HTERT RPE-1 (cell line): ENCODE results near the gene PRLH.

Experiments
- in situ Hi-C: fragments of 300-500 bp; cut with MboI; formaldehyde crosslinking; loops from 4 replicates; pipeline ENCODE4 v1.14.3; 2020; ENCODE audit warnings: low sequenced_read_pairs

PRLH gene

DNA sequence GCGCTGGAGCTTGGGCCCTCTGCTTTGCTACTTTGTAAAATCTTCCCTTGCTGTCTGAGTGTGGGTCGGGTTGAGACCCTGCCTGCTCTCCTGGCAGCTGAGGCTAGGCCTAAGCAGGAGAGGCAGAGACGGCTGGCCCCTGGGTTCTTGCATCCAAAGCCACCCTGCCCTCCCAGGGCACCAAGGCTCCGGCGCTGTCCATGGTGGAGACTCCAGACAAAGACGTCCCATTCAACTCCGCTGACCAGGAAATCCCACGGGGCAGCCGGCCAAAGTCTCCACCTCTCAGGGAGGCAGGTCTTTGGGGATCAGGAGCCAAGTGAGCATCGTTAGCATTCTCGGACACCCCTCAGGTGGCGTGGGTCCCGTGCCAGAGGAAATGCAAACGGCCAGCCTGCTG lies 2.6 kb upstream of the PRLH start:
- in situ Hi-C loops = no loop called here

DNA sequence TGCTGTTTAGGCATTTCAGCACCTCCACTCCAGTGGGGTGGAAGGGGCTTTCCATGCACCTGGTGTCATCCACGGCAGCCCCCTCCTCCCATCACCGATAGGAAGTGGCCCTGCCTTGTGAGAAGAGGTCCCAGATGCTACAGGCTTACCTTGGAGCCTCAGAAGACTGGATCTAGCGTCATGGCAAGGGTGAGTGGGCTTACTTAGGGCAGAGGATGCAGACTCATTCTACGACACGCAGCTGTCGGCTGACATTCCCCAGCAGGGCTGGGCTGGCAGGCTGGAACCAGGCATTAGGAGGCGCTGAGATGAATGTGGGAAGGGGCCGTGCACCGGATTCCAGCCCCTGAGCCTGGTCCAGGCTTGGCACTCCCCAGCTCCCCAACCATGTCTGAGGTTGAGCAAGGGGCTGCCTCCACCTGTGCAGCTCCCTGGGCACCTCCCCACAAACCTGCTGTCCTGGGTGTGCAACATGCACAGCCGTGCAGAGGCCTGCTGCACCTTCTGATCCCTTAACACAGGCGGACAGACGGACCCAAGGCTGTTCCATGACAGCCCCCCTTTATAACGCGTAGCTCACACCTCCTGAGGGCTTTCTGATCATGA lies 1.7 kb upstream of the PRLH start:
- in situ Hi-C loops = no loop called here

DNA sequence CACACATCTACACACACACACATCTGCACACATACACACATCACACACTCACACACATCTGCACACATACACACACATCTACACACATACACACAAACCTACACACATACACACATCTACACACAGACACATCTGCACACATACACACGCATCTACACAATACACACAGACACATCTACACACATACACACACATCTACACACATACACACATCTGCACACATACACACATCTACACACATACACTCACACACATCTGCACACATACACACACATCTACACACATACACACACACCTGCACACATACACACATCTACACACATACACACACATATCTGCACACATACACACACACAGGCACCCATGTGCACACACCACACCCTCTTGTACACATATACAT lies 400 bp upstream of the PRLH start:
- in situ Hi-C loops = no loop called here

- in situ Hi-C loops = no loop called here
Observed at GRCh38 chr2:237567276-237568029, 1.1 kb downstream of the PRLH start.

DNA sequence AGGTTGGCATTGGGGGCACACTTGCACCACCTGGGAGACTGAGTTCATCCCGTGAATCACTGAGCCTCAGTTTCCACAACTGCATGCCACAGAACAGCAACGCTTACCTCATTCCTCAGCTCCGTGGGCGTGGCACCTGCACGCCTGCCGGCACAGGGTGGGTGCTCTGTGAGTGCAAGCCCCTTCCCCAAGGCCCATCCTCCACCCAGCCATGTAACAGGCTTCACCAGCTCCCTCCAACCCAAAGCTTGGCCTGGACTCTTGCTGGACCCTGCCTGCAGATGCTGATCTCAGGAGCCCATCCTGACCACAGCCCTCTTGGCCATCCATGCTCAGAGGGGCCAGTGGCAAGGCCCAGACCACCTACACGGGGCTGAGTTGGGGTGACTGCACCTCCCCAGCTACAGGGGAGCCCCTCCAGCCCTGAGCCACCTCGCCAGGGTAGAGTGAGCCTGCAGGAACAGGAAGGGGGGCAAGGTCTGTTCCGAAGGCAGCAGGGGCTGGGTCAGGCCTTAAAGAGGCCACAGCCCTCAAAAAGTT lies 1.8 kb downstream of the PRLH start:
- in situ Hi-C loops = no loop called here

- in situ Hi-C loops = no loop called here
Observed at GRCh38 chr2:237569041-237569440, 2.7 kb downstream of the PRLH start.

DNA sequence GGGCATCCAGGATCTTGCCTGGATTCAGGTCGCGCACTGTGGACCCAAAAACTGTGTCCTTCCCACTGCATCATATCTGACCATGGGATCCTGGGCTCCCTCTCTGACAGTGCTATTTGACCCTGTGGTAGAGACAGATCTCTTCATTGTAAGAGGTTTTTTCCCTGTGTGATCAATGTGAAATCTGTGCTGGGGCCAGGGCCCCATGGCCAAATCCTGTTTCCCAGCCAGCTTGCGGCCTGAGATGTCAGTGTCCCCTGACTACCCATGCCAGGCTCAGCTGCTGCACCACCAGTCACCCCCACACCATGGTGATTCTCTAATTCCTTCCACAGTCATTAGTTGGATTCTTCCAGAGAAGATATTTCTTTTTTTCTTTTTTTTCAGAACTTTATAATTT lies 3.5 kb downstream of the PRLH start:
- in situ Hi-C loops = no loop called here

- in situ Hi-C loops = no loop called here
Observed at GRCh38 chr2:237570776-237571335, 4.5 kb downstream of the PRLH start.

DNA sequence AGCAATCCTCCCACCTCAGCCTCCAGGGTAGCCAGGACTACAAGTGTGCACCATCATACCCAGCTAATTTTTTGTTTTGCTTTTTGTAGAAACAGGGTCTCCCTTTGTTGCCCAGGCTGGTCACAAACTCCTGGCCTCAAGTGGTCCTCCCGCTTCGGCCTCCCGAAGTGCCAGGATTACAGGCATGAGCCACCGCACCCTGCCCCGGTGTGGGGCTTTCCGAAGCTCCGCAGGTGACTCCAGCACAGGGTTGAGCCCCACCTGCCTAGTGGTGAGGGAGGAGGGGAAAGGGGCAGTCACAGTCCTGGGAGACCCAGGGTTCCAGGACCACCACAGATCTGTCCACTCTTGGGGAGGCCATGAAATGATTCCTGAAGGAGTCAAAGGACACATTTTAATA lies 5.2 kb downstream of the PRLH start:
- in situ Hi-C loops = no loop called here

GRCh38 chr2:237572021-237572741 lies 5.8 kb downstream of the PRLH start:
- in situ Hi-C loops = no loop called here

DNA sequence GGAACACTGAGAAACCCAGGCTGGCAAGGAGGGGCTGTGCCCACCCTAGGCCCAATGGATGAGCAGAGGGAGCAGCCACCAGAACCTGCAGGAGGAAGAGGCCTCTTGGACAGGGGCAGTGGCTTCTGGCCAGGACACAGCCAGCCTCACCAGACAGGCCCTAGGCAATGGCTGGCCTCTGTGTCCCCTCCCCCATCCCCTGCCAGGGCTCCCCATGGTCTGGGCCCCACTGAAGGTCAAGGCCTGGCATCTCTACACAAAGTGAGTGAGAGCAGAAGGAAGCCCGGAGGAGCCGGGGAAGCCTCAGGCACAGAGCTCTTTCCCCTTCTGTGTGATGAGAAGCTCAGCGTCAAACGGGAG lies 6.3 kb downstream of the PRLH start:
- in situ Hi-C loops = no loop called here

GRCh38 chr2:237573721-237574415 lies 7.5 kb downstream of the PRLH start:
- in situ Hi-C loops = no loop called here

- in situ Hi-C loops = no loop called here
Observed at GRCh38 chr2:237574467-237574866, 8.1 kb downstream of the PRLH start.

DNA sequence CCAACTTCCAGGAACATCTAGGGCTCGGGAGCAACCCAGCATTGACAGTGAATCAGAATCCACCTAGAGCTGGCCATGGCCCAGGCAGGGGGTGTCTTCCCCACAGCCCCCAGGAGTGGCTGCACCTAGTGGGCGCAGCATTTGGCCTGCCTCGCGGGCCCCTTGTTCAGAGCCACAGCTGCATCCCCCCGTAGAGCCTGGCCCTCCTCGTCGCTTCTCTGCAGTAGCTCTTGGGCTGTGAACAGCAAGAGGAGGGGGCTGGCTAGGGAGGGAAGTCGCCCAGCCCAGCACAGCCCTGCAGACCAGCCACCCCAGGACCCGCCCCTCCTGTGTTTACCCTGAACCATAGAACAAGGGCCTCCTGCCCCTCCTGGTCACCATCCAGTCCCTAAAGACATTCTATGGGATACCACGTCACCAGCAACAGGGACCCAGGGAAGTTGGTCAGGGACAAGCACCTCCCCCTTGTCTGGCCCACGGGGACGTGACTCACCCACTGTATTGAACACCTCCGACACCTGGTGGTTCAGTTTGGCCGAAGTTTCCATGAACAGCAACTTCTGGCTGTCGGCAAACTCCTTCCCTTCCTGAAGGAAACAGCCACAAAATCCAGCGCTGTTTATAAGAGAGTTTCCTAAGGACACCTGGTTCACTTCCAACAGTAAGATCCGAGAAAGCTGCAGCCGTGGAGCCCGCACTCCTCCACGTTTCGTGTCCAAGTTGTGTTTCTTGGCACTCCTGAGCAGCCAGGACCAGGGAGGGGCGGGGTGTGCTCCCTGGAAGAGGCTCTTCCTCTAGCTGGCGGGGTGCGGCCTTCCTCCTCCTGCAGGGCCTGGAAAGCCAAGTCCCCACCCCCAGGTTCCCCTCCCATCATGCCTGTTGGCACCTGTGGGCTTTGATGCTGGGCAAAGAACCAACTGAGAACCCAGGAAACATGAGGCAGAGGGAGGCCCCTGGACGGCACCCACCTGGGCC lies 8.8 kb downstream of the PRLH start:
- in situ Hi-C loops = no loop called here

GRCh38 chr2:237575869-237576862 lies 9.8 kb downstream of the PRLH start:
- in situ Hi-C loops = no loop called here

DNA sequence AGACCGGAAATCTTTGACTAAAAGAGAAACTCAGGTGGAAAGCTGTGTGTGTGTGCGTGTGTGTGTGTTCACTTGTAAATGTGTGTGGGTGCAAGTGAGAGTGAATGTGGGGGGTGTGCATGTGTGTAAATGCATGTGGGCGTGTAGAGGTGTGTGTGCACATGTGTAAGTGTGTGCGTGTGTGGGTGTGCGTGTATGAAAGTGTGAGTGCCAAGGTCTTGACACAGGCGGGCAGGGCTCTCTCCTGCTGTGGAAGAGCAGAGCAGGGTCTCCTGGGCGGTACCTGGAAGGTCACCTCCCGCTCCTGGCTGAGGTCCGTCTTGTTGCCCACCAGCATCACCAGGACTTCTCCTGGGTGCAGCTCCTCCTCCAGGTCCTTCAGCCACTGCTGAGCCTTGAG lies 10.6 kb downstream of the PRLH start:
- in situ Hi-C loops = no loop called here

- in situ Hi-C loops = no loop called here
Observed at GRCh38 chr2:237577458-237577857, 11.1 kb downstream of the PRLH start.

DNA sequence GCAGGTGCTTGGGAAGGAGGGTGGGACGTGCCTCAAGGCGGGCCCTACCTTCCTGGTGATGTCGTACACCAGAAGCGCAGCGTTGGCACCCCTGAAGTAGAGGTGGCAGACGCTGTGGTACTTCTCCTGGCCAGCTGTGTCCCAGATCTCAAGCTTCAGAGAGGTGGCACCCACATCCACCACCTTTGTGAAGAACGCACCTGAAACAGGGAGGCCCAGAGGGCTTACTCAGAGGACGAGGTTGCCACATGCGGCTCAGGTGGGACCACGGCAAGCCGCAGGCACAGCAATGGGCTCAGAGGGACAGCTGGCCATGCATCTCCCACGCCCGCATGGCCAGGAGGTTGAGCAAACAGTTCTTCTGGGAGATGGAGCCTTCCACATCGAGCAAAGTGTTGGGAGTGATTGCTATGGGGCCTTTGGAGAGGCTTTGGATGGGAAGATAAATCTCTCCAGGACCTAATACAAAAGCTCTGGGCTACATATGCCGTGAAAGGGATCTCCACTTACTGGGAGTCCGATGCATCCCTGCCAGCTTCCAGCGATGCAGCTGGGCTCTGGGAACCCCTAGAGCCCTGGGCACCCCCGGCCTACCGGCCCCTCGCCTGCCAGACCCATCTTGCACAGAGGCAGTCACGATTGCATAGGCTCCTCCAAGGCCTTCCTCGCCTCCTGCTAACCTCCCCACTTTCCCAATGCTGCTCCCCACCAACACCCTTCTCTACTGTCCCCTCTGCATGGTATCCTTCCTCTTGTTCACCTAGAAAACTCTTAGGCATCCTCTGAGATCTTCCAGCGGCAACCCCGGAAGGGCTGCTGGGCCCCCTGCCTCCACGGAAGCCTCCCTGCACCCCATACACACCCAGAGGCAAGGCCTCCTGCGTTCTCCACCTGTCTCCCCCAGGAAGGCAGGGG lies 11.8 kb downstream of the PRLH start:
- in situ Hi-C loops = no loop called here
